ENCODE measurements around the gene DAAM1. TPM values are rescaled to one million over a fixed set of nuclear protein-coding genes. Genes with fewer than 3 reads are reported as not detected.

The DAAM1 gene
- total RNA-seq, 2 experiments from 2014 or later, result 22.2 to 22.4 TPM

DNA sequence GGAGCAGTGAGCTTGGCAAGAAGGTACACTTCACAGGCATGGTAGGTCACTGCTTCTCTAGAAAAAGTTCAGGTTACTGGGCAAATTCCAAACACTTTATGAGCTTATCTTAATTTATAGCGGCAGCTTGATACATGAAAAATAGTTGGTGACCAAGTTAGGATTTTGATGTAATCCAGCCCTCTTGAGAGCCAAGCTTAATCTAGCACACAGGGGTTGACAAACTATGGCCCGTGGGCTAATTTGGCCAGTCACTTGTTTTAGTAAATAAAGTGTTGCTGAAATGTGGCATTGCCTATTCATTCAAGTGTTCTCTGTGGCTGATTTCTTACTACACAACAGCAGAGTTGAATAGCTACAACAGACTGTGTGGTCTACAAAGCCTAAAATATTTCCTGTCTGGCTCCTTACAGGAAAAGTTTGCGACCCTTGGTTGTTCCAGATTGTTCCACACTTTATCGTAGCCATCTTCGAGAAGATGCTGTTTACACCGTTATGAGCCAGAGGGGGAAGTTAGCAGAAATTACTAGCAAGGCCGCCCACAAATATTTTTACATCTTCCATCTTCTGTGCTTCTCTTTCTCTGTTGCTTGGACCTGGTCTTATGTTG lies 120.9 kb downstream of the DAAM1 start:
- no peak overlapping the region for H3K4me3 Mint-ChIP-seq
- CTCF ChIA-PET, result interaction anchor here (1.6 kb wide), 1 partner anchor 9 kb away, joined by 4 read pairs; no protein-coding TSS in a partner anchor
- no peak overlapping the region for H3K27ac Mint-ChIP-seq
- H3K27me3 Mint-ChIP-seq, result no peaks in the 10 kb centered on the region
- POLR2A ChIA-PET, result interaction anchor here (0.6 kb wide), 1 partner anchor 261 kb away, joined by 4 read pairs; no protein-coding TSS in a partner anchor
- no peak for DNase-seq
- H3K9me3 Mint-ChIP-seq, result no peaks in the 10 kb centered on the region
- H3K4me1 Mint-ChIP-seq, result peaks cover 7% of the 10 kb centered on the region
- H3K36me3 Mint-ChIP-seq (ENCODE audit: low read depth), result no peaks in the 10 kb centered on the region

DNA sequence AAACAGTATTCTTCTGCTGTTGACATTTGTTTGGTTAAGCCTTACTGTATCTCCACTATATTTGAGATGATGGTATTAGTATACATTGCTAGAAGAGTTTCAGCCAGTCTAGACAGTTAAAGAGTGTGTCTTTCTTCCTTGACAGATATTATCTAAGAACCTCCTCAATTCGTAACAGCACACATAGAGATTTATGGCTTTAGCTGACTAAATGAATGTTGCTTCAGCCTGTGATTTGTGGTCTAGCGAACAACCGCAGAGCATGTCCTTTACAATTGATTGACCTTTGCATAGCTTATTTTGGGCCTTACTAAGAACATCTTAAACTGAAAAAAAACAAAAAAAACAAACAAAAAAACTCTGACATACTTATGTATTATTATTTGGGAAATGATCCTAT lies 122.2 kb downstream of the DAAM1 start:
- CTCF ChIA-PET, result no interaction called here
- no peaks in the 10 kb centered on the region for H3K36me3 Mint-ChIP-seq (ENCODE audit: low read depth)
- H3K27ac Mint-ChIP-seq, result no peak overlapping the region
- peaks cover 7% of the 10 kb centered on the region for H3K4me1 Mint-ChIP-seq
- H3K27me3 Mint-ChIP-seq, result no peaks in the 10 kb centered on the region
- POLR2A ChIA-PET, result no interaction called here
- no peaks in the 10 kb centered on the region for H3K9me3 Mint-ChIP-seq
- no peak for DNase-seq
- H3K4me3 Mint-ChIP-seq, result no peak overlapping the region

DNA sequence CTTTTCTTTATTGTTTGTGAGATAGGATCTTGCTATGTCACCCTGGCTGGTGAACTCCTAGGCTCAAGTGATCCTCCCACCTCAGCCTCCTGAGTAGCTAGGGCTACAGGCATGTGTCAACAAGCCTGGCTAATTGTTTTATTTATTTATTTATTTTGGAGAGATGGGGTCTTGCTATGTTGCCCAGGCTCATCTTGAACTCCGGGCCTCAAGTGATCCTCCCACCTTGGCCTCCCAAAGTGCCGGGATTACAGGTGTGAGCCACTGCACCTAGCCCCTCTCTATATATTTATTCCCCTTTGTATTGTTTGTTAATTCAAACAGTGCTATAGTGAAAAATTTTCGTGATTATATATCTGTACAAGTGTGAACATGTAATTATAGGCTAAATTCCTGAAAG lies 123.3 kb downstream of the DAAM1 start:
- Mint-ChIP-seq H3K9me3 (no peaks in the 10 kb centered on the region), H3K4me1 (peaks cover 4% of the 10 kb centered on the region), H3K4me3 (no peak overlapping the region), H3K27ac (no peak overlapping the region), H3K27me3 (no peaks in the 10 kb centered on the region), H3K36me3 (ENCODE audit: low read depth) (no peaks in the 10 kb centered on the region)
- ChIA-PET CTCF (no interaction called here), POLR2A (no interaction called here)
- DNase-seq, result no peak

DNA sequence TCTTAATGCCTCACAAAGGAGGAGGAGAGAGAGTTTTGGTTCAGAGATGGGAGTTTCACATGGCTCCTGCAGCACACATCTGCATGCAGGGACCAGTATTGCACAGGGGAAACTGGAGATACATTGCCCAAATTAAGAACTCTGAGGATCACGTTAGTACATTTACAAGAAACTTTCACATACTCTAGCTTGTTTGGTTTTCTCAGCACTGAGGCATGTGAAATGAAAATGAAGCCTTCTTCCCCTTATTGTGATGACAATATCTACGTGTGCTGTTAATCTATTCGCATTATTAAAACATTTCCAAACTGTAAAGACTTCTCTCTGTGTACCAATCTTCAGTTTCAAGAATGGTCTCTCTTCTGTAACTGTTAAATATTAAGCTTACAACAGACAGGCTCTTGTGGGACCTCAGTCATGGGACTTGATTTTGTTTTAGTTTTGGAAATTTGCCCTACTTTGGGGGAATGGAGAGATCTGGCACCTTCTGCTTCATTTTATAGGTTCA lies 124.7 kb downstream of the DAAM1 start:
- Mint-ChIP-seq H3K27me3 (no peaks in the 10 kb centered on the region), H3K9me3 (no peaks in the 10 kb centered on the region), H3K4me1 (peaks cover 2% of the 10 kb centered on the region), H3K27ac (no peak overlapping the region), H3K36me3 (ENCODE audit: low read depth) (no peaks in the 10 kb centered on the region), H3K4me3 (no peak overlapping the region)
- POLR2A ChIA-PET, result no interaction called here
- DNase-seq, result no peak
- CTCF ChIA-PET, result no interaction called here

DNA sequence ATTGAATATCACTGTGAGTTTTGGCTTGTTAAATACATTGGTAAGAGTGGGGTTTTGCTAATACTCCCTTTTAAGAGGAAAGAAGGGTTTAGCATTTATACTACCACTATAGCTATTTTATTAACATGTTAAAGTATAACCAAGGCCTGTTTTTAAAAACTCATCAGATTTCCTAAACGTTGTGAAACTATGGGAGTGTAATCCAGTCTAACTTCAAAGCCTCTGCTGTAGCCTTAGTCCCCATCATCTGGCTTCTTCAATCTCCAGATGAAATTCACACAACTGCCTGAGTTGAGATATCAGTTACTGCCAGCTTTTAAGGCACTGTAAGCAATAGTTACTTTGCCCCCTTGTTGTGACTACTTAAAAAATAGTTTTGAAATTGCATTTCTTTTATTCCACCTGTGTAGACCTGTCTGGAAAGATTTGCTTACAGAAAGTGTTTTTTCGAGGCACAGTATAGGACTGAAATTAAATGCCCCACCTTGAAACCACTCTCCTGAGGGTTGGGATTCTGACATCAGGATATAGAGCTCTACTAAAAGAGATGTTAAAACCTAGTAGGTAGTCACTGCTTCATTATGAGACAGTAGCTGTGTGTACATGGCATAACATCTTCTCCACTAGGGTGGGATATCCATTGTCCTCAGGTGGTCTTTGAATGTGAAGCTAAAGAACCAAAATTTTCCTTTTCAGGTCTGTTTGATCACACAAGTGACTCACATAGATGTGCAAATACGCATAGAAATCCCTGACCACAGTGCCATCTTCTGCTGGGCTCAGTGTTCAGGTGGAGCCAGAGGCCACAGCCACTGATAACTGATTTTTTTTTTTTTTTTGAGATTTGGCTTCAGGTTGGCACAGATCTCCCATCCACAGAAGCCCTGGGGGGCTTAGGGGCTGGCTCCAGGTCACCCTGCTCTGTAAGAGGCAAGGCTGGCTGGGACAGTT lies 125.5 kb downstream of the DAAM1 start:
- H3K4me3 Mint-ChIP-seq, result no peak overlapping the region
- H3K4me1 Mint-ChIP-seq, result peaks cover 2% of the 10 kb centered on the region
- H3K27me3 Mint-ChIP-seq, result no peaks in the 10 kb centered on the region
- H3K36me3 Mint-ChIP-seq (ENCODE audit: low read depth), result no peaks in the 10 kb centered on the region
- DNase-seq, result no peak
- ChIA-PET POLR2A (no interaction called here), CTCF (no interaction called here)
- no peaks in the 10 kb centered on the region for H3K9me3 Mint-ChIP-seq
- H3K27ac Mint-ChIP-seq, result no peak overlapping the region

DNA sequence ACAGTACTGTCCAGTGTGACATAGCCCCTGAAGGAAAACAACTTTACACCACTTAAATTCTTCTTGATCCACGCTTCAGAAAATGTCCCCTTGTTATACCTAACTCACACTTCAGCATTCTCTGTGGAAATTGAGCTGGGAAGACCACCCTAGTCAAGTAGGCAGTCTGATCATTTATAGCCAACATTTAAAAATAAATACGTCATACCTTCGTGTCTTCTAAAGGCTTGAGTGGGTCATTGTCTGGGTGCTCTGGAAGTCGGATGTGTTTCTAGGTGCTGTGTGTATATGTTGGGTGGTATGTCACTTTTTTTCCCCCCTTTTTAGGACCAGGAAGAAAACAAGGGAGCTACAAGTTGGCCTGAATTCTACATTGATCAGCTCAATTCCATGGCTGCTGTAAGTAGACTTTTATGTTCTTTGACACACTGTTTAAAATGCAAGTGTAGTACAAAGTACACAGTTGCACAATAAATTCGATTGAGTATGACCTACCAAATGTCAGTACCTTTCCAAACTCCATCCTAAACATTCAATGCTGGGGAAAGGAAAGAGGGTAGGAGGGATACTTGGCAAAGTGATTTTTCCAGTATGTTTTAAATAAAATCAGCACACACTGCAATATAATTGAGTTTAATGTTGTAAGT lies 126.6 kb downstream of the DAAM1 start:
- Mint-ChIP-seq H3K4me1 (peaks cover 2% of the 10 kb centered on the region), H3K27me3 (no peaks in the 10 kb centered on the region), H3K36me3 (ENCODE audit: low read depth) (no peaks in the 10 kb centered on the region), H3K27ac (no peak overlapping the region), H3K4me3 (no peak overlapping the region), H3K9me3 (no peaks in the 10 kb centered on the region)
- ChIA-PET CTCF (no interaction called here), POLR2A (interaction anchor here (0.6 kb wide), 1 partner anchor 44 kb away, joined by 3 read pairs; no protein-coding TSS in a partner anchor)
- no peak for DNase-seq

DNA sequence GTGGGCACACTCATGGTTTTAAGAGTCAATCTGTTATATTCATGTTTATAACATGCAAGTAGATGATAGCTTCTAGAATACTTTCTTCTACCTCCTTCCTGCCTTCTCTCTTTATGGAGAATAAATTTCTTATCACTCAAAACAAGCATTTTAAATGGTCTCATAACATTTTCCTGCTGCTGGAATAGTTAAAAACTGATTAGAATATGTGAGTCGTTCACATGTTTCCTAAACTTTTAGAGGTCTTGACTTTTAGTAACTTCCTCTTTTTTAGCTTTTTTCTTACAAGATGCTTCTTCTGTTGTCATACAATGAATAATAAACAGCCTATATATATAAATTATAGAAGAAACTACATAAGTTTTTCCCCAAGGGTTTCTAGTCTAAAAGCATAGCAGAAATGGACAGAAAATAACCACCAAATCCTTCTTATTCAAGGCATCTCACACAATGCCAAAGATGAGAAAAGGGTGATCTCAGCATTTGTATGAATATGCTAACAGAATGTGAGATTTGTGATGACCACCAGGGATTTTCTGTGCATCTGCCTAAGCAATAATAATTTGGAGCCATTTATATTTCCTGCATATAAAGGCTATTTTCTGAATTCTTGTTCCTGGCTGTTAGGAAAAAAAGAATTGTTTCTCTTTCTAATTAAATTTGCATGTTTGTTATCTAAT lies 127.8 kb downstream of the DAAM1 start:
- peaks cover 8% of the 10 kb centered on the region for H3K4me1 Mint-ChIP-seq
- H3K4me3 Mint-ChIP-seq, result no peak overlapping the region
- H3K27ac Mint-ChIP-seq, result no peak overlapping the region
- no peaks in the 10 kb centered on the region for H3K27me3 Mint-ChIP-seq
- no peak for DNase-seq
- H3K9me3 Mint-ChIP-seq, result no peaks in the 10 kb centered on the region
- H3K36me3 Mint-ChIP-seq (ENCODE audit: low read depth), result no peaks in the 10 kb centered on the region
- ChIA-PET CTCF (no interaction called here), POLR2A (no interaction called here)

DNA sequence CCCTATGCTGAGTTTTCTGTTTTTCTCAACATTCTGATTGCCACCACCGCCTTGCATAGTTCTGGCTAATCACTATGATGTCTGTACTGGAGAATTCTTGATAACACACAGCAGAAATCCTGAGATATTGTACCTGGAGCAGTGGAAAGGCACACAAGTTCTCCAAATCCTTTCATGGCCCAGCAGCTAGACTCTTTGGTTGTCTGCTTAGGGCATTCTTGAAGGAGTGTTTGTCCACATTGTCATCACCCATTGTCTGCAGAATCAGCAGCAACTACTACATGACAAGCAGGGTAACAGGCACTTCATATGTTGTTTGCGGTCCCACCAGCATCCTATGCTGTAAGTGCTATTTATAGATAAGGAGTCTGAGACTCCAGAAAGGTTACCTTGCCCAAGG lies 128.9 kb downstream of the DAAM1 start:
- no peak for DNase-seq
- ChIA-PET POLR2A (no interaction called here), CTCF (no interaction called here)
- peaks cover 12% of the 10 kb centered on the region for H3K4me1 Mint-ChIP-seq
- no peak overlapping the region for H3K4me3 Mint-ChIP-seq
- H3K36me3 Mint-ChIP-seq (ENCODE audit: low read depth), result no peaks in the 10 kb centered on the region
- H3K27ac Mint-ChIP-seq, result no peak overlapping the region
- no peaks in the 10 kb centered on the region for H3K27me3 Mint-ChIP-seq
- no peaks in the 10 kb centered on the region for H3K9me3 Mint-ChIP-seq

DNA sequence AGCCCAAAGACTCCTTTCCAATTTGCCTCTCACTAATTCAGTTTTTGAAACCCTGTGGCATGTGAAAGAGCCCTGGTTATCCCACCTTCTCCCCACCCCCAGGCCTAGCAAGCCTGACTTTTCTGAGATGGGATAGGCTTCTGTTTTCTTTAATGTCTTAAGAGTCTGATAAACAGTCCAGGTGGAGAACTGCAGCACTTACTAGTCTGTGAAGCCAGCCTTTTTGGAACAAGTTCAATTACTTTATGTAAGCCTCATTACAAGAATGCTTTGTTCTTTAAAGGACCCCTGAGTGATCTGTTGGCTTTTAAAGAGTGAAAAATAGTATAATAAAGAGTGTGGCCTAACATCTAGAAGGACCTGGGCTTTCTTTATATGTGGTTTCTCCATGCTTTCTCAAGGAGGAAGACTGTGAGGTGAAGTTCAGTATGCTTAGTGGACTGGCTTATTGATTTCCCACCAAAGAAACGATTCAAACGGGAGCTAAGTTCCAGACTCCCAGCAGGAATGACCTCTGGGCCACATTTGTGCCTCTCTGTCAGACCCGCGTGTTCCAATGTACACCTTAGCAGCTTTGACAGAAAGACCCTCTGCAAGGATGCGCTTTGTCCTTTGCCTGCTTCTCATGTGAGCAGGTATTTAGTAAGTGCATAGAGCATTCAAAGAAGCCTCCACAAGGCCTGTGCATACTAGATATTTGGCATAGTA lies 129.5 kb downstream of the DAAM1 start:
- Mint-ChIP-seq H3K36me3 (ENCODE audit: low read depth) (no peaks in the 10 kb centered on the region), H3K27me3 (no peaks in the 10 kb centered on the region), H3K9me3 (no peaks in the 10 kb centered on the region), H3K4me1 (peaks cover 12% of the 10 kb centered on the region), H3K27ac (no peak overlapping the region), H3K4me3 (no peak overlapping the region)
- ChIA-PET POLR2A (no interaction called here), CTCF (interaction anchor here (1.3 kb wide), 1 partner anchor 8 kb away, joined by 4 read pairs; no protein-coding TSS in a partner anchor)
- no peak for DNase-seq

DNA sequence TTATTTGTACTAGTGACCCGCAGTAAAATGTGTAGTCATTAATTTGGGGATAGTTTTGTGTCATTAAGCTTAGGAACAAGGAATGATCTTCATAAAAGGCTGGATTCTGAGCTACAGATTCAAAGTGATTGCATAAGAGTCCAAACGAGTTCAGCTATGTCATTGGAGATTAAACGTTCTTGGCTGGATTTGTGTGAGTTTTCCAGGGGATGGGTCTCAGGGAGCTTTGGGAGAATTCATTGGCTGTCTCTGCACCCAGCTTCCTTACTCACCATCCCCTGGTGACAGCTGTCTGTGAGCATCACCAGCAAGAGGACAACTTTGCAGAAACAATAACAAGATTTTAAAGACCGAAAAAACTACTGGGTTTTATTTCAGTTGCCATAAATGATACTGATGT lies 130.4 kb downstream of the DAAM1 start:
- no peak for DNase-seq
- Mint-ChIP-seq H3K9me3 (no peaks in the 10 kb centered on the region), H3K4me3 (no peak overlapping the region), H3K36me3 (ENCODE audit: low read depth) (no peaks in the 10 kb centered on the region), H3K4me1 (peaks cover 12% of the 10 kb centered on the region), H3K27ac (no peak overlapping the region), H3K27me3 (no peaks in the 10 kb centered on the region)
- POLR2A ChIA-PET, result no interaction called here
- CTCF ChIA-PET, result interaction anchor here (1.3 kb wide), 1 partner anchor 9 kb away, joined by 4 read pairs; no protein-coding TSS in a partner anchor

DNA sequence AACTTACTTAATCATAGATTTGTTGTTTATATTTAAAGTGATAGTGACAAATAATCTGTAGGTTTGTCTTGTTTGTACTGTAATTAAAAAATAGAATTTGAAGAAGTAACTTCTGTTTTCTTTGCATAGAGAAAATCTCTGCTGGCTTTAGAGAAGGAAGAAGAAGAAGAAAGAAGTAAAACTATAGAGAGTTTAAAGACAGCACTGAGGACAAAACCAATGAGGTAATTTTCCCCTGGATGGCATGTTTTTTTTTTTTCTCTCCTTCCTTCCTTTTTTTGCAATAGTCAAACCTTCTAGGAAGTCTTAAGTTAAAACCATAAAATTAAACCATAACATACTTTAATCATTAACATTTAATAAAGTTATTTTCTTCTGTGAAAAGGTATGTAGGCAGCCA lies 131.9 kb downstream of the DAAM1 start:
- H3K27me3 Mint-ChIP-seq, result no peaks in the 10 kb centered on the region
- H3K4me1 Mint-ChIP-seq, result peaks cover 12% of the 10 kb centered on the region
- DNase-seq, result no peak
- ChIA-PET CTCF (no interaction called here), POLR2A (no interaction called here)
- H3K4me3 Mint-ChIP-seq, result no peak overlapping the region
- H3K27ac Mint-ChIP-seq, result no peak overlapping the region
- no peaks in the 10 kb centered on the region for H3K36me3 Mint-ChIP-seq (ENCODE audit: low read depth)
- H3K9me3 Mint-ChIP-seq, result no peaks in the 10 kb centered on the region

DNA sequence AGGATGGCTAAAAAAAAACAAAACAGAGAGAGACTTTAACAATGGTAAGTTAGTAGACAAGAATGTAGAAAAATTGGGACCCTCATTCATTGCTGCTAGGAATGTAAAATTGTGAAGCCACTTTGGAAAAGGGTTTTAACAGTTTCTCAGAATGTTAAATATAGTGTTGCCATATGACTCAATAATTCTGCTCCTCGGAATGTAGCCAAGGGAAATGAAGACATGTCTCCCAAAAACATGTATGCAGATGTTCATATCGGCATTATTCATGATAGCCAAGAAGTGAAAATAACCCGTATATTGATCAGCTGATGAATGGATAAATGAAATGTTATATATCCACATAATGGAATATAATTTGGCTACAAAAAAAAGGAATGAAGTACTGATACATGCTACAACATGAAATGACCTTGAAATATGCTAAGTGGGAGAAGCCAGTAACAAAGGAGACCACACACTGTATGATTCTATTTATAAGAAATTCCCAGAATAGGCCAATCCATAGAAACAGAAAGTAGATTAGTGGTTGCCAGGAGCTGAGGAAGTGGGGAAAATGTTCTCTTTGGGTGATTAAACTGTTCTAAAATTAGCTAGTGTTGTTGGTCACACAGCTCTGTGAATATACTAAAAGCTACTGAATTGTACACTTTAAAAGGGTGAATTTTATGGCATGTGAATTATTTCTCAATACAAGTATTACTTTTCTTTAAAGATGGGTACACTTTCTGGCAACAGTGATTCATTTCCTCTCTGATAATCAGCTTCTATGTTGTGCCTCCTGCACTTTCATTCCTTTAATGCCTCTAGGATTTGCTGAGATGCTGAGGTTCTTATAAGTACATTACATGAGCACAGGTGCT lies 132.5 kb downstream of the DAAM1 start:
- no peak overlapping the region for H3K4me3 Mint-ChIP-seq
- no peaks in the 10 kb centered on the region for H3K36me3 Mint-ChIP-seq (ENCODE audit: low read depth)
- POLR2A ChIA-PET, result no interaction called here
- no peaks in the 10 kb centered on the region for H3K9me3 Mint-ChIP-seq
- DNase-seq, result no peak
- no peak overlapping the region for H3K27ac Mint-ChIP-seq
- H3K27me3 Mint-ChIP-seq, result no peaks in the 10 kb centered on the region
- peaks cover 12% of the 10 kb centered on the region for H3K4me1 Mint-ChIP-seq
- CTCF ChIA-PET, result no interaction called here

All from activated CD4-positive, alpha-beta memory T cell treated with anti-CD3 and anti-CD28 coated beads, Interleukin-2, amount 10 ng/mL, durations not matched to agents 7 days and 5 days (primary cell).